ENCODE measurements around the gene ZNF608.

ZNF608 gene

GRCh38 chr5:124729720-124730359 lies 16.6 kb downstream of the ZNF608 start:
- no peak for TF ChIP-seq Cebpa-rat (IDR thresholded peaks at IDR 0.05)
- Histone ChIP-seq H3K4me2 (peak overlapping the region in 10 of 11 experiments; percentile 21 to 96 (median 63); a peak in 17 of 22 replicates), H3K9me3 (replicated peaks in 1 of 11) (no peaks in the 10 kb centered on the region), H3K9ac (no peak overlapping the region), H3K27me3 (no peaks in the 10 kb centered on the region), H3K4me1 (peaks cover 6 to 97% (median 57%) of the 10 kb centered on the region in 10 experiments; a peak in 19 of 20 replicates), H3K4me3 (no peak overlapping the region), H3K27ac (no peak overlapping the region; a peak in 1 of 22 replicates), H3K36me3 (peaks cover 0 to 78% (median 0%) of the 10 kb centered on the region in 11 experiments; a peak in 9 of 22 replicates), H4K20me1 (peaks cover 0 to 100% (median 0%) of the 10 kb centered on the region in 11 experiments; a peak in 8 of 22 replicates)

- Histone ChIP-seq H3K4me2 (peak overlapping the region; percentile 30 to 96 (median 63)), H4K20me1 (peaks cover 0 to 100% (median 0%) of the 10 kb centered on the region in 11 experiments; a peak in 8 of 22 replicates), H3K9ac (no peak overlapping the region), H3K4me3 (no peak overlapping the region), H3K27me3 (no peaks in the 10 kb centered on the region), H3K27ac (peak overlapping the region in 3 of 11 experiments; percentile 20 to 52 (median 42); a peak in 3 of 22 replicates), H3K36me3 (peaks cover 0 to 86% (median 0%) of the 10 kb centered on the region in 11 experiments; a peak in 9 of 22 replicates), H3K9me3 (replicated peaks in 1 of 11) (no peaks in the 10 kb centered on the region), H3K4me1 (peaks cover 5 to 97% (median 56%) of the 10 kb centered on the region in 10 experiments; a peak in 19 of 20 replicates)
- no peak for TF ChIP-seq Cebpa-rat (IDR thresholded peaks at IDR 0.05)
Observed at GRCh38 chr5:124728968-124729332, 17.5 kb downstream of the ZNF608 start.

DNA sequence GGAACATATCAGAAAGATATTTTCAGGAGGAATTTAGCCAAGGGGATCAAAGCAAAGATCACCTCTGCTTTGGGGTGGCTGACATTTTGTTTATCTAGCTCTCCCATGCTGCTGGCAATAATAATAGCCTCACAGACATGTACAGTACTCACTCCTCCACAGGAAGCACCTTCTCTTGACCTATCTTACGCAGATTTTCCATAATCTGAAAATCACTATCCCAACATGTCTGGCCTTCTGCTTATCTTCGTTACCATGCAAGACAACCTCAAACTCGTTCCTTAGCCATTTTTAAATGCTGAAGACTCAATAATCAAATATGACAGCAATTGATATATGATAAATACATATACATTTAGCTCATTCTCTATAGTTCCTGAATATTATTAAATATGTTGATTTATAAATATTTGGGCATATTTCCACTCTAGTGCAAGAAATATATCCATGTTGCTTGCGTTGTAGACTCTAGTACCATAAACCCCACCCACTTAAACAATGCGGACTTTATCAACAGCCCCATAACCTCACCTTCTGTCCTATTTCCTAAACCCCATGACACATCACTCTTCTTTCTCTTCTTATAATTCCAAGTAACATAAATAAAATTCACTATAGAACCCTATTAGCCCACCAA lies 18.0 kb downstream of the ZNF608 start:
- Histone ChIP-seq H3K4me1 (peaks cover 5 to 93% (median 52%) of the 10 kb centered on the region in 10 experiments; a peak in 19 of 20 replicates), H3K27me3 (no peaks in the 10 kb centered on the region), H3K4me2 (peak overlapping the region in 10 of 11 experiments; percentile 30 to 96 (median 64); a peak in 19 of 22 replicates), H3K27ac (peak overlapping the region in 2 of 11 experiments; percentile 42 to 52; a peak in 1 of 22 replicates), H3K9me3 (replicated peaks in 1 of 11) (no peaks in the 10 kb centered on the region), H3K4me3 (no peak overlapping the region), H3K9ac (no peak overlapping the region), H3K36me3 (peaks cover 0 to 87% (median 0%) of the 10 kb centered on the region in 11 experiments; a peak in 9 of 22 replicates), H4K20me1 (peaks cover 0 to 100% (median 0%) of the 10 kb centered on the region in 11 experiments; a peak in 8 of 22 replicates)
- no peak for TF ChIP-seq Cebpa-rat (IDR thresholded peaks at IDR 0.05)

DNA sequence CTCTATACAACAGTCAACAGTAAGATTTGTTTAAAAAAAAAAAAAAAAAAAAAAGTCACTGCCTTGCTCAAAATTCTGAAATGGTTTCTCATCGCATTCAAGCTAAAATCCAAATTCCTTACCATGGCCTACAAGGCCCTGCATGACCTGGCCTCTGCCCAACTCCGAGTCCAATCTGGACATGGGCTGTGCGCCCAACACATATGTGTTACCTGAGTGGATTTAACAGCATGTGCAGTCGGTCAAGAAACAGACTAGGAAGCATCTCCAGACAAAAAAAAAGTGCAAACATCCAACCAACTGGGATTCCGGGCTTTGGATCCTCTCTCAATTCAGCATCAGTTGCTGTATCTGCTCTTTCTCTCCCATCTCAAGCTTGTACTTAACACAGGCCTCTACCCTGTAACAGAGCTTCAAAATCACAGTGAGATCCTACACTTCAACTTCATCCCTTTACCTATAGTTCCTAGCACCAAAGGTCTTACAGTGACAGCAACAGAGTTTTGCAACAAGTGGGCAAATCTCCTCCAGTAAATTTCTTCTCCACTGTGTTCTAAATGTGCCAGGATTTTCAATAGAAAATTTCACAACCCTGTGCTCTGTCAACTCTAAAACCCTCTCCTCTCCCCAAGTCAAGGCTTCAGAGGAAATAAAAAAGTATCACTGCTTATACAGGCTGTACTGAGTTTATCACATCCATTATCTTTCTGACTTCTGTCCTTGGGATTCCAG lies 19.6 kb downstream of the ZNF608 start:
- no peak for TF ChIP-seq Cebpa-rat (IDR thresholded peaks at IDR 0.05)
- Histone ChIP-seq H3K9ac (no peak overlapping the region), H3K36me3 (peaks cover 0 to 91% (median 0%) of the 10 kb centered on the region in 11 experiments; a peak in 9 of 22 replicates), H3K27me3 (no peaks in the 10 kb centered on the region), H3K4me1 (peaks cover 5 to 83% (median 38%) of the 10 kb centered on the region in 10 experiments; a peak in 19 of 20 replicates), H3K27ac (0 out of 22 replicates have a peak overlapping the region, but pooled peaks of 1 of the 11 experiments have one; percentile 2), H3K4me2 (peak overlapping the region in 5 of 11 experiments; percentile 0 to 40 (median 22); a peak in 8 of 22 replicates), H4K20me1 (peaks cover 0 to 100% (median 0%) of the 10 kb centered on the region in 11 experiments; a peak in 8 of 22 replicates), H3K9me3 (replicated peaks in 1 of 11) (no peaks in the 10 kb centered on the region), H3K4me3 (no peak overlapping the region)

DNA sequence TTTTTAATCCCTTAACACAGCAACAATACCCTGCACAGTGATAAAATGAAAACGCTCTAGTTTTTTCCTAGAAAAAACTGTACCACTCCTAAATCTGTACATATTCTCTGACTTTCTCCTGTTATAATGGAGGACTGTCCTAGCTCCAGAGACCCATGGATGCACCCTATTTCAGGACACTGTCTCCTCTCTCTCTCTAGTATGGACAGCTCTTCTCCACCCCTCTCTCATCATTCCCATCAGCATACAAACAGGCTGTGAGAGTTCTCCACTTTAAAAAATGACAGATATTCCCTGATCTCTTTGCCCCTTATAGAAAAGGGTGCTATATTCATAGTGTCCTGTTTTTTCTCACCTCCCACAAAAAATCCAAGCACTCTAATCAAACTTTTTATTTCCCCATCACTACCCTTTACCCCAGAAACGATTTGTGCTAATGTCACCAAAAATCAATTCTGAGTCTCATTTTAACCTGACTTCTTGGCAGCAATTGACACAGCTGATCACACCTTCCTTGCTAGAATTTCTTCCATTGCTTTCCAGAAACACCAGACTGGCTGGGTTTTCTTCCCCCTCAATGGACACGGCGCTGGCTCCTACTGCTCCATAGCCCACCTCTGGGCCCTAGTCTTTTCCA lies 20.7 kb downstream of the ZNF608 start:
- H3K4me2 ChIP-seq: peak overlapping the region in 4 of 11 experiments; percentile 14 to 40 (median 38); a peak in 9 of 22 replicates
- peaks cover 5 to 83% (median 35%) of the 10 kb centered on the region in 10 experiments; a peak in 19 of 20 replicates for H3K4me1 ChIP-seq
- no peaks in the 10 kb centered on the region for H3K27me3 ChIP-seq

DNA sequence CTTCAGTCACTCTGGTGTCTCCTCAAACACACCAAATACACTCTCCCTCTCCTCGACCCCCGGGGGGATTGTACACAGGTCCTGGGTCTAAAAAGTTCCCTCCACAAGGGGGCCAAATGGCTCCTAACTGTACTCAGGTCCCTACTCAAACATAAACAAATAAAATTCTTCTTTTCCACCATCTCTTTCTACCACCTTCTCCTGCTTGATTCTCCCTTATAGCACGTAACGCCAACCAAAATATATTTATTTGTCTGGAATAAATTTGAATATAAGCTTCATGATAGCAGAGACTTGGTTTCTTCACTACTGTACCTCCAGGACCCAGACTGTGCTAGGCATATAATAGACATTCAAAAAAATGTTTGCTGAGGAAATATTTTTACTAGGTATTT lies 21.4 kb downstream of the ZNF608 start:
- Histone ChIP-seq H3K4me2 (peak overlapping the region in 6 of 11 experiments; percentile 23 to 40 (median 32); a peak in 8 of 22 replicates), H3K9me3 (replicated peaks in 1 of 11) (no peaks in the 10 kb centered on the region), H3K27ac (peak overlapping the region in 2 of 11 experiments; percentile 10 to 50; a peak in 2 of 22 replicates), H3K4me3 (no peak overlapping the region), H3K9ac (no peak overlapping the region), H3K27me3 (no peaks in the 10 kb centered on the region), H3K36me3 (peaks cover 0 to 91% (median 0%) of the 10 kb centered on the region in 11 experiments; a peak in 9 of 22 replicates), H3K4me1 (peaks cover 5 to 83% (median 31%) of the 10 kb centered on the region in 10 experiments; a peak in 19 of 20 replicates), H4K20me1 (peaks cover 0 to 100% (median 0%) of the 10 kb centered on the region in 11 experiments; a peak in 8 of 22 replicates)
- no peak for TF ChIP-seq Cebpa-rat (IDR thresholded peaks at IDR 0.05)

More for the DNA sequence above, 20.7 kb downstream of the ZNF608 start:
- TF ChIP-seq Cebpa-rat (IDR thresholded peaks at IDR 0.05): no peak
- peaks cover 0 to 91% (median 0%) of the 10 kb centered on the region in 11 experiments; a peak in 9 of 22 replicates for H3K36me3 ChIP-seq
- no peak overlapping the region for H3K4me3 ChIP-seq
- H3K9me3 ChIP-seq (replicated peaks in 1 of 11): no peaks in the 10 kb centered on the region
- H3K27ac ChIP-seq: no peak overlapping the region
- H4K20me1 ChIP-seq: peaks cover 0 to 100% (median 0%) of the 10 kb centered on the region in 11 experiments; a peak in 8 of 22 replicates
- no peak overlapping the region for H3K9ac ChIP-seq

GRCh38 chr5:124724357-124725039 lies 21.9 kb downstream of the ZNF608 start:
- H3K4me1 ChIP-seq: peaks cover 5 to 83% (median 30%) of the 10 kb centered on the region in 10 experiments; a peak in 18 of 20 replicates
- peaks cover 0 to 100% (median 0%) of the 10 kb centered on the region in 11 experiments; a peak in 8 of 22 replicates for H4K20me1 ChIP-seq
- H3K9me3 ChIP-seq (replicated peaks in 1 of 11): no peaks in the 10 kb centered on the region
- TF ChIP-seq Cebpa-rat (IDR thresholded peaks at IDR 0.05): no peak
- peak overlapping the region in 2 of 11 experiments; percentile 10 to 50; a peak in 2 of 22 replicates for H3K27ac ChIP-seq
- no peak overlapping the region for H3K9ac ChIP-seq
- H3K4me3 ChIP-seq: no peak overlapping the region
- peak overlapping the region in 6 of 11 experiments; percentile 5 to 40 (median 28); a peak in 7 of 22 replicates for H3K4me2 ChIP-seq
- H3K36me3 ChIP-seq: peaks cover 0 to 94% (median 0%) of the 10 kb centered on the region in 11 experiments; a peak in 9 of 22 replicates
- H3K27me3 ChIP-seq: no peaks in the 10 kb centered on the region
